Left kidney (tissue), 8 donors: Measurements from ENCODE around the gene SERPINA10. TPM values are rescaled to one million over a fixed set of nuclear protein-coding genes. Genes with fewer than 3 reads are reported as not detected.

ENCODE experiments used
- DNase-seq: peaks from one replicate; pipeline ENCODE4 v3.0.0-alpha.2; 2013
- long read RNA-seq, 8 donors: transcript quantifications; one replicate each; lab custom pipeline, GENCODE V29; 2026
- polyA plus RNA-seq: library from polyadenylated mRNA; unstranded; fragments of 120-200 nt; gene quantifications from one replicate; pipeline ENCODE4 v1.2.1, GENCODE V29; 2013; ENCODE audit not compliant: insufficient read length

Gene SERPINA10, protein sequence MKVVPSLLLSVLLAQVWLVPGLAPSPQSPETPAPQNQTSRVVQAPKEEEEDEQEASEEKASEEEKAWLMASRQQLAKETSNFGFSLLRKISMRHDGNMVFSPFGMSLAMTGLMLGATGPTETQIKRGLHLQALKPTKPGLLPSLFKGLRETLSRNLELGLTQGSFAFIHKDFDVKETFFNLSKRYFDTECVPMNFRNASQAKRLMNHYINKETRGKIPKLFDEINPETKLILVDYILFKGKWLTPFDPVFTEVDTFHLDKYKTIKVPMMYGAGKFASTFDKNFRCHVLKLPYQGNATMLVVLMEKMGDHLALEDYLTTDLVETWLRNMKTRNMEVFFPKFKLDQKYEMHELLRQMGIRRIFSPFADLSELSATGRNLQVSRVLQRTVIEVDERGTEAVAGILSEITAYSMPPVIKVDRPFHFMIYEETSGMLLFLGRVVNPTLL
- polyA plus RNA-seq, result 0.23 TPM
- long read RNA-seq, donor 1, result 0 reads
- long read RNA-seq, donor 2, full-length matches to known transcripts, result 1 of 1 reads
- long read RNA-seq, donor 2, partial matches to known transcripts, result 0 of 1 reads
- long read RNA-seq, donor 2, other reads (novel, unspliced or antisense), result 0 of 1 reads
- long read RNA-seq, donor 3, result 0 reads
- long read RNA-seq, donor 4, result 0 reads
- long read RNA-seq, donor 5, result 0 reads
- long read RNA-seq, donor 6, result 0 reads
- long read RNA-seq, donor 7, result 0 reads
- long read RNA-seq, donor 8, result 0 reads

- no peak for DNase-seq
Observed at GRCh38 chr14:94292872-94293577, at the start of gene SERPINA10. SERPINA10 (minus strand) TSS chr14:94293268; CDS start chr14:94290593, 2,675 bp downstream.

DNA sequence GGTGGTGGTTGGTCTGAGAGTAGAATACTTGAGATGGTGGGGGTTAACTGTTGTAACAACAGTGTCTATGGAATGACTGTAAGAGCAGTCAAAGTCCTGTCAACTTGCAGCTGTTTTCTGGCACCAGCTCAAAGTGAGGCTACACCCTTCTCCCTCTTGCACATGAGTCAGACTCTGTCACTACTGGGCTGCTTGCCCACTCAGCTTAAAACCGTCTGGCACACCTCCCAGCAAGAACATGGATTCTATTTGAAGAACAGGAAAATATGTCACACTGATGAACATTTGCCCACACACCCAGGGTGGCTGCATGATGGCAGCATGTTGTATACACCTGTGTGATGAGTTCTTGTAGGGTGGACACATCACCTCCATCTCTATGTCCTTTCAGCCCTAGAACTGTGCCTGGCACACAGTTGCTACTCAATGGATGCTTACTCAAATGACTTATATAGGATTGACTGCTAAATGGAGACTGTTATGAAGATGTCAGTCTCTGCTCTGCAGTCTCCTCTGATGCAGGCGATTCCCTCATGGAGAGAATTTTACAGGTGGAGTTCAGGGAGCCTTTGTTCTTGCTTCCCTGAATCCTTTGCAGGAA, 49.4 kb upstream of the SERPINA10 start:
- DNase-seq, result peak; percentile 30

DNA sequence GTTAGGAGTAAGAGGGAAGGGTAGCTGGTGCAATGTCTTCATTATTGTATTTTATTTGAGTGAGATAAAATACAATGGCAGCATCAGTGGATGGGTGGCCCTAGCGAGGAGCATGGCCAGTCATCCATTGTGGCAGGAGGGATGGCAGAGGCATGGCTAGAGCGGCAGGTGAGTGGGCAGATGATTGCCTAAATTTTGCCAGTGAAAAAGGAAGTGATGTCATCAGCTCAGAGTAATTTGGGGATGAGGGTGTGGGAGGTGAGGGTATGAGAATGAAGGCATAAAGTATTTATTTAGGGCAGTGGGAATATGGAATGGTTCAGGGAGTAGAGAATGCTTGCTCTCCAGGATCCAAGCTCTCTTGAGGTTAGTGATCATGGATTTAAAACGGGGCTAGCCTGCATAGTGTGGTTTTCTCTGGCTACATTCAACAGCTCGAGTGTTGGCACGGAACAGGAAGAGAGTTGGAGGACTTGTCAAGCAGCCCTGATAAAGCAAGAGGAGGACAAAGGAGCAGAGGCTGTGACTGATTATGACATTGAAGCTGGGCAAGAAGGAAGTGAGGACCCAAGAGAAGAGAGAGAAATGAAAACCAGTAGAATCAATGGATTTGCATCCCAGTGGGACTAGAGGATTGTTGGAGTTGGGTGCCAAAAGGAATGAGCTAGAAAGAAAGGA, 48.7 kb upstream of the SERPINA10 start:
- DNase-seq, result no peak

GRCh38 chr14:94340533-94340932, 47.5 kb upstream of the SERPINA10 start:
- DNase-seq, result no peak

DNA sequence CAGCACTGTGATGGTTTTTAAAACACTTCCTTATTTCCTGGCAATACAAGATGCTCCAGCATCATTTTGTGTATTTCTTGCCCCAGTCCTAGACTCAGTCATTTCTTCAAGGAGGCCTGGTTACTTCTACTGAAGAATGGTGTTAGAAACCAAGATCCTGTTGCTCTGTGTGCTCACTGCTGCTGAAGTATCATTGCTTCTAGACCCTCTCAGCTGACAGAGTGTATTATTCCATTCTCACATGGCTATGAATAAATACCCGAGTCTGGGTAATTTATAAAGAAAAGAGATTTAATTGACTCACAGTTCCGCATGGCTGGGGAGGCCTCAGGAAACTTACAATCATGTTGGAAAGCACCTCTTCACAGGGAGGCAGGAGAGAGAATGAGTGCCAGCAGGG, 45.0 kb upstream of the SERPINA10 start:
- no peak for DNase-seq

GRCh38 chr14:94337274-94337673, 44.2 kb upstream of the SERPINA10 start:
- DNase-seq, result no peak

DNA sequence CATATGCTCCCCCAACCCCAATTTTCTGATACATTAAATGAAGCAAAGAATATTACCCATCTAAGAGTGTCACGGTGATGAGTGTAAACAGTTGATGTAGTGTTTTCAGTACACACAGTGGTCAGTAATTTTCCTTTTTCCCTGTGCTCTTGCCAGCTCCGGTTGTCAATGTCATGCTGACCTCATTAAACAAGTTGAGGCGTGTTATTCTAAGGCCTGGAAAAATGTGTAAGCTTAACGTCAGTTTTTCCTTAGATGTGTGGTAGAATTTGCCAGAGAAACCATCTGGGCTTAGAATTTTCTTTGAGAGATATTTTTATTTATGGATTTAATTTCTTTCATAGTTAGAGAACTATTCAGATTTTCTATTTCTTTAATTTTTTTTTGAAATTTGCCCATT, 41.8 kb upstream of the SERPINA10 start:
- no peak for DNase-seq

- no peak for DNase-seq
Observed at GRCh38 chr14:94332587-94332986, 39.5 kb upstream of the SERPINA10 start.

- no peak for DNase-seq
Observed at GRCh38 chr14:94332063-94332583, 39.1 kb upstream of the SERPINA10 start.

DNA sequence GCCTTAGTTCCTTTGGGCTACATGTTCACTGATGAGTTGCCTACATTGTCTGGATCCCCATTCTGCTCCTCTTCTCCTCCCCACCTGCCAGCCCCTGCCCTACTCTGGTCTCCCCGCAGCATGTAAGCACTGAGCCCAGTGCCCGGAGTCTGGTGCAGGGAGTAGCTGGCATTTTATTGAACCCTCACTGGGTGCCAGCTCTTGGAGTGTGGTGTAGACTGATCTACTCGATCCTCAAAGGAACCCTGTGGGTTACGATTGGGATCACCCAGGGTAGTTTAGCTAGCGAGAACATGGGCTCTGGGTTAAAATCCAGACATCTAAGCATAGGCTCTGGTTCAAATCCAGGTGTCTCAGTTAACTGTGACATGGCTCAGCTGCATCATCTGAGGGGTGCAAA, 38.4 kb upstream of the SERPINA10 start:
- DNase-seq, result no peak

DNA sequence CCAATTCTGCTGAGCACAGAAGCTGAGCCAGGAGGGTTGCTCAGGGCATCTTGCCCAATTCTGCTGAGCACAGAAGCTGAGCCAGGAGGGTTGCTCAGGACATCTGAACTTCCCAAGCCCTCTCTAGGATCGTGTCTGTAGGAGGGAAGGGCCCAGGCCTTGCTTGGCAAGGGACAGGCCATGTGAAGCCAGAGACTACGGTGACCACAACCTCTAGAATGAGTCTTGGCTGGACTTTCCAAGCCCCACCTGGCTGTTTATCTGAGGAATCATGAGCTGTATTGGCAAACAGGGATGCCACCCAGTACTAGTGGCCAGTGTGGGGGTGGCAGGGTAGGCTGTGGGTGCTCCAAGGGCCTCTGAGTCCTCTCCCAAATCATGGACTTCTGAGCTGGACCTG, 37.8 kb upstream of the SERPINA10 start:
- DNase-seq, result no peak

DNA sequence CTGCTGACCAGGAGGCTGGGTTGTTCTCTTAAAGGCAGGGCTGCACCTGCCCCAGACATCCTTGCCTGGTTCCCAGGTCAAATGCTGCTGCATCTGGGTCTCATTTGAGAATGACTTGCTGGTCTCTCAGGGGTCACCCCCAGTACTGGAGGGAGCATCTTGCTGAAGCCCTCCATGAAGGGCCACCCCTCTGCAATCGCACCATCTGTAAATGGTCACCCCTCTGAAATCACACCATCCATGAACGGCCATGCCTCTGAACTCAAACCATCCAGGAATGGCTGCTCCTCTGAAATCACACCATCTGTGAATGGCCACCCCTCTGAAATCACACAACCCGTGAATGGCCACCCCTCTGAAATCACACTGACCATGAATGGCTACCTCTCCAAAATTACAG, 37.4 kb upstream of the SERPINA10 start:
- no peak for DNase-seq

GRCh38 chr14:94329857-94330256, 36.8 kb upstream of the SERPINA10 start:
- no peak for DNase-seq

GRCh38 chr14:94328196-94328595, 35.1 kb upstream of the SERPINA10 start:
- DNase-seq, result no peak

GRCh38 chr14:94322648-94323570, 29.8 kb upstream of the SERPINA10 start, which contains the start of gene SERPINA6:
SERPINA6 (minus strand) TSS chr14:94323336; CDS start chr14:94314648, 8,688 bp downstream.
- DNase-seq, result no peak

DNA sequence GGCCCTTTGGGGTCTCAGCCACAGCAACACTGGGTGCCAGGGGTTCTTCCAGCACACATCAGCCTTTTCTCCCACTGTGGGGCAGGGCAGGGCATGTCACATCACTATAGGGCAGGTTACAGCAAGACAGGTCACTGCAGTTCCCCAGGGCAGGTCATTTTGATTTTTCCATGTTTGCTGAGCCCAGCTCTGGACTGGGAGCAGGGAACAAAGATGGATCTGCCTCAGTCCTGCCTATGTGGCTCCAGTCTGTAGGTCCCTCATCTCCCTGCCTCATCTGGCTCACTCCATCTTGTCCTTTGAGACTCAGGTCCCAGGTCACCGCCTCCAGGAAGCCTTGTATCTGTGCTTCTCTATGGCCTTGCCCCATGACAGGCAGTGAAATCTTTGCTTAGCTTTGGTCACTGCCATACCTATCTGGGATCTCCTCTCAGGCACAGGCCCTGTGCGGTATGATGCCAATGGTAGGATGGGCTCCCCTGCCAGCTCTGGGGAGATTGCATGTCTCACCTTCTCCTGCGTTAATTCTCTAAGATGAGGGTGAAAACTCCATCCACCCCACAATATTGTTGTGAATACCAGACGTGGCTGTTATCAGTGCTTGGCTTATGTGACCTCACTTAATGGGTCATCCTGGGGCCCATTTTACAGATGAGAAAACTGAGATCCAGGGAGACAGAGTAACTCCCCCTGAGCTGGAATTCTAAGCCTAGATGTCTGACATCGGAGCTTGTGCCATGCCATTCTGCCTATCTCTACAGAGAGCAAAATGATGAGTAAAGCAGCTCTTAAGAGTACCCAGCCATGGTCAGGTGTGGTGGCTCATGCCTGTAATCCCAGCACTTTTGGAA, 28.6 kb upstream of the SERPINA10 start:
- DNase-seq, result no peak

- DNase-seq, result no peak
Observed at GRCh38 chr14:94320243-94320642, 27.2 kb upstream of the SERPINA10 start.

DNA sequence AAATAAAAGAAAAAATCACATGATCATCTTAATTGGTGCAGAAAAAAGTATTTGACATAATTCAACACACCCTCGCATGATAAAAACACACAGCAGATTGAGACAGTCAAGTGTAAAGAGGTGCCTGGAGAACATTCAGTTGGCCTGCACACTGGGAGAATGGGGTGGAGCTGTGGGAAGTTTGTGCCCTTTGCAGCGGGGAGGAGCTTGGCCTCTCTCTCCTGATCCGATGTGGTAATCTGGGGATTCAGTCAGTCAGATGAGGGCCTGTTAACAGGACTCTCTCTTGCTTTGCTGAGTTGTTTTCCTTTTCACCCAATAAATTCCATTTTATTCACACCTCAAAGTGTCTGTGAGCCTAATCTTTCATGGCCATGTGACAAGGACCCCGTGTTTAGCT, 24.2 kb upstream of the SERPINA10 start:
- no peak for DNase-seq

DNA sequence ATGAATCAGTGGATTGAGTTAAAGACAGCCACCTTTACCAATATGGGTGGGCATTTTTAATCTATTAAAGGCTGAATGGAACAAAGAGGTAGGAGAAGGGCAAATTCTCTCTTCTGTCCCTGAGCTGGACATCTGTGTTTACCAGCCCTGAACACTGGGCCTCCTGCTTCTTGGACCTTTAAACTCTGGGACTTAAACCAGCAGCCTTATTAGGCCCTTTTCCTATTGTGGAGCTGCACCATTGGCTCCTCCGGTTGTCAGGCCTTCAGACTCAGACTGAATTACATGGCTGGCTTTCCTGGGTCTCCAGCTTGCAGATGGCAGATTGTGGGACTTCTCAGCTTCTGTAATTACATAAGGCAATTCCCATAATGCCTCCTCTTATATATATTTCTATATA, 23.6 kb upstream of the SERPINA10 start:
- DNase-seq, result no peak
